ENCODE measurements around the gene SPDYE3. TPM values are rescaled to one million over a fixed set of nuclear protein-coding genes. Genes with fewer than 3 reads are reported as not detected.
"Not testable (repeated sequence)": the region's sequence is repeated elsewhere in the genome, so short reads cannot be mapped to it uniquely, and the experiment has no call there.

The SPDYE3 gene
- total RNA-seq, 1 experiment from 2014 or later = not detected

DNA sequence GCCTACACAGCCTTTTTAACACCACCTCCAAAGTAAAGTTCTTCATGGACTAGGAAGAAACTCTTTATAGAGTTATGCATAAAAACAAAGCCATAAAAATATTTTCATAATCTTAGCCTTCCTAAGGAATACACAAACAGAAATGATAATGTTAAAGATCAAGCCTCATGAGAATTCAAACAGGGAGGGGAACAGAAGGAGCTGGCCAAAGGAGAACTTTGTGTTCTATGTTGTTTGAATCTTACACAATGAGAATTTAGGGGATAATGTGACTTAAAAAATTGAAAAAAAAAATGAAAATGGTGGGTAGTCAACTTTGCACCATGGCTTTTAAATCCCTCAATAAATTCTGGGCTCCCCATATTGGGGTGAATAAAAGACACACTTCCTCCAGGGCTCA is 41.3 kb downstream of the SPDYE3 start:
- DNase-seq (ENCODE audit: extremely low read depth, low read depth) = no peak

DNA sequence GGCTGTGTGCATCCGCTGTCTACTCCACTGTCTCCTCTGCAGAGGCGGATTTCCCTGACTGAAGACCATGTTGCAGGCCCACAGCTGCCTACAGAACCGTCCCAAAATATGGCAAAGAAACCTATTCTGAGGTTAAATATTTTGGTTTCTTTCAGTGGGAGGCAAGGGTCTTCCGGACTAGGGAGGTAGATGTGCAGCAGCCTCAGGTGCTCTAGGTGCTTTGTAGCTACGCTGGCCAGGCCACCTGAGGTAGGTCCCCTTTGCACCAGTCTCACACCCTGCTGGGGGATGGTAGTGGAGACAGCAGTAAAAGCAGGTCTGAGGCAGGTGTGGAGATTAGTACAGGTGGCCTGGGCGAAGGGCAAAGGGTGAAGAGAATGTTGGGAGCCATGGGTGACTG is 42.3 kb downstream of the SPDYE3 start:
- no peak for DNase-seq (ENCODE audit: extremely low read depth, low read depth)

DNA sequence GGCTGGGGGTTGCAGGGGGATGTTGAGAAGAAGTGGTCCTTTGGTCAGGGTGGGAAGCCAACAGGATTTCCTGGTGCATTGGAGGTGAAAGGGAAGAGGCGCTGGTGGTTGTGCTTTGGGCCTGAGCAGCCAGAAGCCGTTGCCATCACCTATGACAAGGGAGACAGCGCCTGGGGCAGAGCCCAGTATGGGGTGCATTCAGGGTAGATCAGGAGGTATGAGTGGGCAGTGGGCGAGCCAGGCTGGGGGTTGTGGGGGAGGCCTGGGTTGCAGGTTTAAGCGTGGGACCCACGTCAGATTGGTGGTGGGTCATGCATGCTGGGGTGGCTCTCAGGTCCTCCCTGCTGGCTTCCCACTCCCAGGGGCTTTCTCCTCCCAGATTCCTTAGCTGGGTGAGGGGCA is 44.2 kb downstream of the SPDYE3 start:
- DNase-seq (ENCODE audit: extremely low read depth, low read depth) = no peak

DNA sequence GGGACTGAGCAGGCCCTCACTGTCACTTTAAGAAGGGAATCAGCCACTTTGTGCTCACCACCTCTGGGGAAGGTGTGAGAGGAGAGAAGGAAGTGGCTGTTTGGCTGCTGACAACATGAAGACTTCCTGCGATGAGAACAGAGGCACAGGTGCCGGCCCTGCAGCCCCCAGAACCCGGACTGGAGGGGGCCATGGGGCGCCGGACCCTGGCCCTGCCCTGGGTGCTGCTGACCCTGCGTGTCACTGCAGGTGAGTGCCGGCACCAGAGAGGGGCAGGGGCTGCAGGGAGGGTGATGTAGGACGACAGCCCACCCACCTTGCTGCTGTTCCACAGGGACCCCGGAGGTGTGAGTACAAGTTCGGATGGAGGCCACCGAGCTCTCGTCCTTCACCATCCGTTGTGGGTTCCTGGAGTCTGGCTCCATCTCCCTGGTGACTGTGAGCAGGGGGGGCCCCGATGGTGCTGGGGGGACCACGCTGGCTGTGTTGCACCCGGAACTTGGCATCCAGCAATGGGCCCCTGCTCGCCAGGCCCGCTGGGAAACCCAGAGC is 44.8 kb downstream of the SPDYE3 start:
- not testable (repeated sequence) for DNase-seq (ENCODE audit: extremely low read depth, low read depth)

DNA sequence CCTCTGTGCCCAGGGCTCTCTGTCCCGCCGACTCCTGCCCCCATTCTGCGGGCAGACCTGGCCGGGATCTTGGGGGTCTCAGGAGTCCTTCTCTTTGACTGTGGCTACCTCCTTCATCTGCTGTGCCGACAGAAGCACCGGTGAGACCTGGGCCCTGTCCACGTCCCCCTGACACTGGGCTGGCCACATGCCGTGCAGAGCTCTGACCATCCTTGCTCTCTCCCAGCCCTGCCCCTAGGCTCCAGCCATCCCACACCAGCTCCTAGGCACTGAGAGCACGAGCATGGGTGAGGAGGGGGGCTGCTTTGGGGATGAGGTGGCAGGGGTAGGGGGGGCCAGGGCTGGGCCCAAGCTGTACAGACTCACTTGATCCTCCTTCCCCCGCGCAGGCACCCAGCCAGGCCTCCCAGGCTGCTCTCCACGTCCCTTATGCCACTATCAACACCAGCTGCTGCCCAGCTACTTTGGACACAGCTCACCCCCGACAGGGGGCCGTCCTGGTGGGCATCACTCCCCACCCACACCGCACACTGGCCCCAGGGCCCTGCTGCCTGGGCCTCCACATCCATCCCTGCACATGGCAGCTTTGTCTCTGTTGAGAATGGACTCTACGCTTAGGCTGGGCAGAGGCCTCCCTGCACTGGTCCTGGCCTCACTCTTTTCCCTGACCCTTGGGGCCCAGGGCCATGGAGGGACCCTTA is 45.6 kb downstream of the SPDYE3 start:
- no peak for DNase-seq (ENCODE audit: extremely low read depth, low read depth)

DNA sequence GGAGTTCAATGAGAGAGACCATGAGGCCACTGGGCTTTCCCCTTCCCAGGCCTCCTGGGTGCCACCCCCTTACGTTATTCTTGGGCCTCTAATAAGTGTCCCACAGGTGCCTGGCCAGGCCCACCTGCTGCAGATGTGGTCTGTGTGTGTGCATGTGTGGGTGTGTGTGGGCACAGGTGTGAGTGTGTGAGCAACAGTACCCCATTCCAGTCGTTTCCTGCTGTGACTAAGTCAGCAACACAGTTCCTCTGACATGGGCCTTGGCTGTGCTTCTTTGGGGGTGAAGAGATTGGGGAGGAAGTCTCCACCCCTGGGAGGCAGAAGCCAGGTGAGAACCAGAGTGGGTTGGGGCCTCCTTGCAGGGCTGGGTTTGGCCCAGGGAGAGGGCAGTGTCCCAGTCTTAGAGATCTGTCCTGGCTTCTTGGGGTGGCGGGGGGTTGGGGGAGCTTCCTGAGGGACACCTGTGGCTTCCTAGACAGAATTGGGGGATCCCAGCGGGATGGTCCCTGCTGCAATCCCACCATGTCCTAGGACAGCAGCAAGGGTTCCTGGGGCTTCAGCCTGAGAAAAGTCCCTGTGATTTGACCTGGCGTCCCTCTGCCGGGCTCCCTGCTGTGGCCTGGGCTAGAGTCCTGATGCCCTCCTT is 46.3 kb downstream of the SPDYE3 start:
- DNase-seq (ENCODE audit: extremely low read depth, low read depth) = no peak

DNA sequence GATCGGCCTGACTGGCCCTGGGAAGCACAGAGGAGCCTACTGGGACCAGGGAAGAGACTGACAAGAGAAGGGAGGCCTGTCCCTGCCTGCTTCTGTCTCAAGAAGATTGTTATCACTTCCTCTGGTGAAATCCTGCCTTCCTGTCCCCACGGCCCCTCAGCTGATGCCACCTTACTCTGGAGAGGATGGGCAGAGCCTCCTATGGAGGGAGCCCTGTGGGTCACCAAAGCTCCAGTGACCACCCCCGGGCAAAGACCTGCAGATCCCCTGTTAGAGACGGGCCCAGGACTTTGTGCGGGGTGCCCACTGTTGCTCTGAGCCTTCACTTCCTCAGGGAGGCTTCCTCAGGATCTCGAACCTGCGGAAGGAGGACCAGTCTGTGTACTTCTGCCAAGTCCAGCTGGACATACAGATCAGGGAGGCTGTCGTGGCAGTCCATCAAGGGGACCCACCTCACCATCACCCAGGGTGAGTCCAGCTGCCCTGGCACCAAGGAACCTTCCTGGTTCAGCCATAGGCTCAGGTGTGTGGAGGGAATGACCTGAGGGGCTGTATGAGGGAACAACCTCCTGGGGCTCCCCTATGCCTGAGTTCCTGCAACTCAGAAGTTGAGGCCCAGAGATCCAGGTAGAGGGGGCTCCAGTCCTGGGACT is 49.0 kb downstream of the SPDYE3 start:
- no peak for DNase-seq (ENCODE audit: extremely low read depth, low read depth)

DNA sequence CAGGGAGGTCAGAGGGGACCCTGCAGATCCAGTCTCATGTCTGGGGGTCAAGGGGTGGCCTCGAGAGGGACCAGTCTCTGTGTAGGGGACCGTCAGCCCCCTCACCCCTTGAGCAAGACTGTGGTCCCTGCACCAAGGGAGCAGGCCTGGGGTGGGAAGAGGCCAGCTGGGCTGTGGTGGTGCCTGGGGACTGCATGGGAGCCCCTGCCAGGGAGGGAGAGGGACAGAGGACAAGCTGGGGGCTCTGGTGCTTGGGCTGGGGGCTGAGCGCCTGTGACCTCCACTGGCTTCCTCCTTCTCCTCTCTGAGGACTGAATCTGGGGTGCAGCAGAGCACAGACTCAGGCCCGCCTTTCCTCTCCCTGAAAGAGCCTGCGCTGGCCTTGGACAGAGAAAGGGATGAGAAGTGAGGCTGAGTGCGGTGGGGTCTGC is 49.6 kb downstream of the SPDYE3 start:
- no peak for DNase-seq (ENCODE audit: extremely low read depth, low read depth)

DNA sequence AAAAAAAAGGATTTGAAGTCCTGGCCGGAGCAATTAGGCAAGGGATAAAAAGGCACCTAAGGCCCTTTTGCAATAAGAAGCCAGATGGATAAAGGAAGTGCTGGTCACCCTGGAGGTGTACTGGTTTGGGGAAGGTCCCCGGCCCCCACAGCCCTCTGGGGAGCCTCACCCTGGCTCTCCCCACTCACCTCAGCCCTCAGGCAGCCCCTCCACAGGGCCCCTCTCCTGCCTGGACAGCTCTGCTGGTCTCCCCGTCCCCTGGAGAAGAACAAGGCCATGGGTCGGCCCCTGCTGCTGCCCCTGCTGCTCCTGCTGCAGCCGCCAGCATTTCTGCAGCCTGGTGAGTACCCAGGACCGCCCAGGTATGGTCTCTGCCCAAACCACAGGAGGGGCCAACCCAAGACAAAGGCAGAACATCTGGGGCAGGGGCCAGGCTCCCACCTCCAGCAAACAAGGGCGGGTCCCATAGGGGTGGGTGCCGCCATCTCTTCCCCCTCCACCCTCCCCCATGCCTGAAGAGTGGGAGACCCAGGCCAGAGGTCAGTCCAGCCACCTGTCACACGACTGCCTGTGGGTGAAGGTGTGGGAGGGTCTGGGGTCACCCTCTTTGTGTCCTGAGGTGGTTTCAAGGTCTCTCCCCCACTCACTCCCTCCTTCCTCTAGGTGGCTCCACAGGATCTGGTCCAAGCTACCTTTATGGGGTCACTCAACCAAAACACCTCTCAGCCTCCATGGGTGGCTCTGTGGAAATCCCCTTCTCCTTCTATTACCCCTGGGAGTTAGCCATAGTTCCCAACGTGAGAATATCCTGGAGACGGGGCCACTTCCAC is 50.7 kb downstream of the SPDYE3 start, which contains the start of gene PILRB:
TSS of gene PILRB (plus strand) at position 91 of the 830 bp plus-strand sequence. CDS start at position 277, 186 bp downstream.
- DNase-seq (ENCODE audit: extremely low read depth, low read depth) = no peak

DNA sequence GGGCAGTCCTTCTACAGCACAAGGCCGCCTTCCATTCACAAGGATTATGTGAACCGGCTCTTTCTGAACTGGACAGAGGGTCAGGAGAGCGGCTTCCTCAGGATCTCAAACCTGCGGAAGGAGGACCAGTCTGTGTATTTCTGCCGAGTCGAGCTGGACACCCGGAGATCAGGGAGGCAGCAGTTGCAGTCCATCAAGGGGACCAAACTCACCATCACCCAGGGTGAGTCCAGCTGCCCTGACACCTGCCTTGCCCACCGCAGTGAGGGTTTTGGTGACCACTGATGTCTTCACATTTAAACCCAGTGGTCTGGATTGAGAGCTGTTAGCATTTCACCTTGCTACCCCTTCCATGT is 51.3 kb downstream of the SPDYE3 start:
- DNase-seq (ENCODE audit: extremely low read depth, low read depth) = no peak

DNA sequence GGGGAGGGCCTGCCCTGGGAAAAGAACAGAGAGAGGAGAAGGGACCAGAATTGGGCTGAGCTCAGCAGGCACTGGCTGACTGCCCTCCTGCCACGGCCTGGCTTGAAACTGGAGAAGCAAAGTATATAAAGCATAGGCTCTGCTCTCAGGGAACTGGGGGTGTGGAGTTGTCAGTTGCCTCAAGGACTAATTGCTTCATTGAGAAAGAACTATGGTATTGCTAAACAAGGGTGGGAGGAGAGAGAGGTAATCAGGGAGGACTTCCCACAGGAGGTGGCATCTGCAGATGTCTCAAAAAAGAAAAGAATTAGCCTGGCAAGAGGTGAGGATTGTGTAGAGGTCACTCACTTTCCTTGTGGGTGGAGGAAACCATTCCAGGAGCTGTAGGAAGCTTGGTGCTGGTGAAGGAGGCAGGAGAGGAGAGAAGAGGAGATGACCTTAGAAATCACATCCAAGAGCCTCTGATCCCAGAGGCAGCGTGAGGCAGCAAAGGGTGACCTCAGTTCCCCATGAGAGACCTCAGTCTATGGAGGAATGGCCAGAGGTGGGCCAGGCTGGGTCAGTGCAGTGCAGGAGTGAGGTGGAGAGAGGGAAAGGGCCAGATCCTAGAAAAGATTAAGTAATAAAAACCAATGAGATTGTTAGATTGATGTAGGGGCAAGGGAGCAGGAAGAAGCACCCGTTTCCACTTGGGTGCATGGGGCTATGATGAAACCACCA is 52.8 kb downstream of the SPDYE3 start:
- DNase-seq (ENCODE audit: extremely low read depth, low read depth) = no peak

DNA sequence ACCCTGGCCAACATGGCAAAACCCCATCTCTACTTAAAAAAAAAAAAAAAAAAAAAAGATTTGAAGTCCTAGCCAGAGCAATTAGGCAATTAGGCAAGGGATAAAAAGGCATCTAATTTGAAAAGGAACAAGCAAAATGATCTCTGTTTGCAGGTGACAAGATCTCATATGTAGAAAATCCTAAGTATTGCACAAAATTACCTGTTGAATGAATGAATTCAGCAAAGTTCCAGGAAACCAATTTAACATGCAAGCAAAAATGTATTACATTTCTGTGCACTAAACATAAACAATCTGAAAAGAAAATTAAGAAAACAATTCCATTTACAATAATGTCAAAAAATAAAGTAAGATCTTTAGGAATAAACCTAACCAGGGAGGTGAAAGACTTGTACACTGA is 55.6 kb downstream of the SPDYE3 start:
- DNase-seq (ENCODE audit: extremely low read depth, low read depth) = no peak

DNA sequence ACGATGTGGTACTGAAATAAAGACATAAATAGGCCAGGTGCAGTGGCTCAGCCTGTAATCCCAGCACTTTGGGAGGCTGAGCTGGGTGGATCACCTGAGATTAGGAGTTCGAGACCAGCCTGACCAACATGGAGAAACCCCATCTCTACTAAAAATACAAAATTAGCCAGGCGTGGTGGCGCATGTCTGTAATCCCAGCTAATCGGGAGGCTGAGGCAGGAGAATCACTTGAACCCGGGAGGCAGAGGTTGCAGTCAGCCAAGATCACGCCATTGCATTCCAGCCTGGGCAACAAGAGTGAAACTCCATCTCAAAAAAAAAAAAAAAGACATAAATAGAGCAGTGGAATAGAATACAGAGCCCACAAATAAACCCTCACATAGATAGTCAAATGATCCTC is 56.3 kb downstream of the SPDYE3 start:
- DNase-seq (ENCODE audit: extremely low read depth, low read depth) = not testable (repeated sequence)

DNA sequence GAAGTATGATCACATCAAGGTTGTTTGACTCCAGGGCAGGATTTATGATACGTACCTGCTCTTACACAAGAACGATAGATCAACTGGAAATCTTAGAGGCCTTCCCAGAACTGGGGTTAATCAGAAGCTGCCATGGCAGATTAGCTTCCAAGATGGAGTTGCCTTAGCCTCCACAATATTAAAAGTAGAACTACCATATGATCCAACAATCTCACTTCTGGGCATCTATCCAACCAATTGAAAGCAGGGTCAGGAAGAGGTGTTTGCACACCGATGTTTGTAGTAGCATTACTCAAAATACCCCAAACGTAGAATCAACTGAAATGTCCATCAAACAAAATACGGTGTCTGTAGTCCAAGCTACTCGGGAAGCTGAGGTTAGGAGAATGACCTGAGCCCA is 57.0 kb downstream of the SPDYE3 start:
- DNase-seq (ENCODE audit: extremely low read depth, low read depth) = no peak

DNA sequence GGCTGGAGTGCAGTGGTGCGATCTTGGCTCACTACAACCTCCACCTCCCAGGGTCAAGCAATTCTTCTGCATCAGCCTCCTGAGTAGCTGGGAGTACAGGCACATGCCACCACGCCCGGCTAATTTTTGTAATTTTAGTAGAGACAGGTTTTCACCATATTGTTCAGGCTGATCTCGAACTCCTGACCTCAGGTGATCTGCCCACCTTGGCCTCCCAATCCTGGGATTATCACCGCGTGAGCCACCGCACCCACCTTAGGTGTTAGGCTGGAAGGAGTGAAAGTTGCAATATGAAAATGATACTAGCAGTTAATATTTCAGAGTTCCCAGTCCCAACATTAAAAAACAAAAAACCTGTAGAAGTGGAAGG is 58.5 kb downstream of the SPDYE3 start:
- DNase-seq (ENCODE audit: extremely low read depth, low read depth) = not testable (repeated sequence)

DNA sequence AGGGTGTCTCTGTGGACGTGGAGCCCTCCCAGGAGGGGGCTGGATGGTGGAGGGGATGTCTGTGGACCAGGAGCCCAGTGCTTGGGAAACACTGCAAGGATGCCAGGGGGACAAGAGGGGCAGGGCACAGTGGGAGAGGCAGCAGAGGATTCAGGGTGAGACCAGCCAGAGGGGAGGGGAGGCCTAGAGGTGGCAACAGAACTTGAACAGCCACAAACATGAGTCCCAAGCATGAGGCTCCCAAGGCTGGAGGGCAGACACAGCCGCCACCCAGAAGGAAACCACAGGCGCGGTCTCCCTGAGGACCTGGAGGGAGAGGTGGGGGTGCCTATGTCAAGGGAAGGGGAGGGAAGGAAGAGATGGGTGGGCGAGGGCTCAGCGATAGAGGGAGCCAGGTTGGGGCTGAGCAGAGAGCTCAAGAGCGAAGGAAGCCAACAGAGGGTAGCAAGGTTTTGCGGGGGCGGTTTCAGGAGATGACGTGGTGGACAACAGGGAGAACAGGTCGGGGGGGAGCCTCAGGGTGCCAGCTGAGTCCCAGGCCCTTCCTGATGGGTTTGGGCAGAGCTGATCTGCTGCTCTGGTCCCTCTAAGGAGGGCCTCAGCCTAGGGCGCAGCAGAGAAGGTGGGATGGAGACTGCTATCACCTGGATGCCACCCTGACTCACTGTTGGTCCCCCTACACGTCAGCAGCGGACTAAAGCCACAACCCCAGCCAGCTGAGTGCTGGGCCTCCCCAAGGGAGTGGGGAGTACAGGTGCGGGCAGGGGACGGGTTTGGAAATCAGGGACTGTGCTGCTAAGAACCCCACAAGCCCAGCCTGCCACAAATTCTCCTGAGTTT is 59.1 kb downstream of the SPDYE3 start:
- DNase-seq (ENCODE audit: extremely low read depth, low read depth) = no peak

DNA sequence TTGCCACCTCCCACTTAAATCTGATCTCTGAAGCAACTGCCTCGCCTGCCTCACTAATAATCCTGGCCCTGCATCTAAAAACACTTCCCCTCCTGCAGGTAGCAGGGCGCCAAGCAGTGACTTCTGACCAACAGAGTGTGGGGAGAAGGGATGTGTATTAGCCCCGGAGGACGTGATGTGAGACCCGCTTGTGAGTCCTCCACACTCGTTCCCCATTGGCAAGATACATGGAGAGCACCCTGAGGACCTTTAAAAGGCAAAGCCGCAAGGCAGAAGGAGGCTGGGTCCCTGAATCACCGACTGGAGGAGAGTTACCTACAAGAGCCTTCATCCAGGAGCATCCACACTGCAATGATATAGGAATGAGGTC is 59.7 kb downstream of the SPDYE3 start:
- DNase-seq (ENCODE audit: extremely low read depth, low read depth) = no peak

DNA sequence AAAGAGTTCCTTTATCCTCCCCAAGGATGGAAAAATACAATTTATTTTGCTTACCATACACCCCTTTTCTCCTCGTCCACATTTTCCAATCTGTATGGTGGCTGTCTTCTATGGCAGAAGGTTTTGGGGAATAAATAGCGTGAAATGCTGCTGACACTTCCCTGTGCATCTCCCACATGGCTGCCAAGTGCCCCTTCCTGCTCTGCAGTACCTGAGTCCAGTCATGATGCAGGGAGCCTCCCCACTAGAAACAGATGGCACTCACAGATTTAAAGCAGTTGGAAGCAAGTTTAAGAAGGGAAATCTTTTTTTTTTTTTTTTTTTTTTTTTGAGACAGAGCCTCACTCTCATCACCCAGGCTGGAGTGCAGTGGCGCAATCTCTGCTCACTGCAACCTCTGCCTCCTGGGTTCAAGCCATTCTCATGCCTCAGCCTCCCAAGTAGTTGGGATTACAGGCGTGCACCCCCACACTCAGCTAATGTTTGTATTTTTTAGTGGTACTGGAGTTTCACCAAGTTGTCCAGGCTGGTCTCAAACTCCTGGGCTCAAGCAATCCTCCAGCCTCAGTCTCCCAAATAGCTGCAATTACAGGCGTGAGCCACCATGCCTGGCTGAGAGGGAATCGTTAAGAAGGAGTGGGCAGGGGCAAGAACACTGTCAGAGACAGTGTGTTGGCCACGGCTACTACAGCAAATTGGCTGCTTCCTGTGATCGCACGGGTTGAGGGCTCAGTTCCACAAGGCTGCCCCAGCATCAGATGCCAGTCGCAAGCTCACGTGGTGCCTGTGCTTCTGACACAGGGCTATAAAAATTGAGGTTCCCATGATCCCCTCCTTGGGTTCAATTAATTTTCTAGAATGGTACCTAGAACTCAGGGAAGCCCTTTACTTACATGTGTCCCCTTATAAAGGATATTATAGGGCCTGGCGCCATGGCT is 60.4 kb downstream of the SPDYE3 start:
- DNase-seq (ENCODE audit: extremely low read depth, low read depth) = no peak

Measured in NCI-H460 (cell line).